IgD-negative memory B cell (primary cell): ENCODE data around the gene LPP. TPM values are rescaled to one million over a fixed set of nuclear protein-coding genes. Genes with fewer than 3 reads are reported as not detected.

Experiments used
- H3K27ac Mint-ChIP-seq, 3 donors: one replicate each; pipeline ENCODE4 v1.8.0; 2020 to 2022; ENCODE audit warnings: mild to moderate bottlenecking in 3 of 3, mixed read lengths in 3 of 3, moderate library complexity in 1 of 3
- H3K27me3 Mint-ChIP-seq: one replicate; pipeline ENCODE4 v1.8.0; 2021; ENCODE audit warnings: mixed read lengths
- H3K36me3 Mint-ChIP-seq: one replicate; pipeline ENCODE4 v1.8.0; 2020; ENCODE audit warnings: mild to moderate bottlenecking, mixed read lengths
- H3K4me1 Mint-ChIP-seq, 3 donors: one replicate each; pipeline ENCODE4 v1.8.0; 2020 to 2022; ENCODE audit warnings: mixed read lengths in 3 of 3, mild to moderate bottlenecking in 1 of 3
- H3K4me3 Mint-ChIP-seq, 4 donors: one replicate each; pipeline ENCODE4 v1.8.0; 2020 to 2022; ENCODE audit warnings: mild to moderate bottlenecking in 4 of 4, mixed read lengths in 4 of 4, moderate library complexity in 3 of 4
- H3K9me3 Mint-ChIP-seq, 3 donors: one replicate each; pipeline ENCODE4 v1.8.0; 2020 to 2021; ENCODE audit warnings: mixed read lengths in 3 of 3, mild to moderate bottlenecking in 1 of 3
- polyA plus RNA-seq: library from polyadenylated mRNA; unstranded; fragments of 300-500 nt; fragmentation: Illumina TruSeq; gene quantifications from one replicate; pipeline ENCODE4 v1.2.3, GENCODE V29; 2021

LPP gene
- polyA plus RNA-seq, 1 donor from 2014 or later = 29.2 TPM

DNA sequence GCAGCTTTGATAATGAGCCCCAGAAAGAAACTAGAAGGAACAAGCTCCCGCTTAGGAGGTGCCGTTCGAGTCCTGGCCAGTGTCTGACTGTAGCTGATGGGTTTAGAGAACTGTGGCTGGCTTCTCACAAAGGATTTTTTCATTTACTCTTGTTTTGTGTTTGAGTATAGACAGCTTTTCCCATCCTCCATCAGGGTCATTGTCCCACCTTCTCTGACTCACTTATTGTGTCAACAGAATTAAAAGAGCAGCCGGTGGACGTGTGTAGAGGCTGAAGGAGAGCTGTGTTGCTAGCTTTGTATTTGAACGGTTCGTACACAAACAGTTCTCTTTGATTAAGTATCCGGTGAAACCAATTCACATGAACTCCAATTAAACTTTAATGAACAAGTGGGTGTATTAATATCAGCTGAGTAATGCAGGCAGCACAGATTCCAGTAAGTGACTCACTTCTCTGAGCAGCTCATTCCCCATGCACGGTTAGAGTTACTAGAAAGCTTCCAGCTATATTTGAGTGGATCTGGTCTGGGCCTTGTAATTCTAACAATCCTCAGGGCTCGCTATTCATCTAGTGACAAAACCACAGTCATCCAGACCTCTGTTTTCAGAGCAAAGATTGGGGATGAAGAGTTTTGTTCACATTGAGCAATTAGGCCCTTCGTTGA is 141.0 kb downstream of the LPP start:
- Mint-ChIP-seq H3K4me3 (peak overlapping the region in 2 of 4 donors; percentile 79 to 82), H3K9me3 (no peaks in the 10 kb centered on the region), H3K27me3 (no peaks in the 10 kb centered on the region), H3K4me1 (peaks cover 56 to 76% (median 71%) of the 10 kb centered on the region in 3 donors), H3K27ac (peak overlapping the region in 1 of 3 donors; percentile 88), H3K36me3 (peaks cover 6% of the 10 kb centered on the region)

DNA sequence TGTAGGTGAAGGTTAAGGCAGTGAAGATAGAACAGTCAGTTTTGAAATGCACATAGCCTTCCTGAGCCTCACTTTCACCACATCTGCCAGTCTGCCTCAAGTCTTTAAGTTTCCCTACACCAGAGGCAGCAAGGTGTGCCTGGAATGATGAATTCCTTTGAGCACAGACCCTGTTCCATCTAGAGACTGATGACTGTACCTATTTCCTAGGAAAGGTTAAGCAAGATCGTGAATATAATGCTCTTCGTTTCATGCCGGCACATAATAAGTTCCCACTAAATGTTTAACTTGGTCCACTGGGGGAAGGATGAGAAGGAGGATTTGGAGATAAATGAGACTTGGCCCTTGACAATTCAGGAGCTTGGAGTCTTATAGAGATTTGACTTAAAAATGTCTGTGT is 141.9 kb downstream of the LPP start:
- Mint-ChIP-seq H3K9me3 (no peaks in the 10 kb centered on the region), H3K27me3 (no peaks in the 10 kb centered on the region), H3K4me1 (peaks cover 57 to 72% (median 67%) of the 10 kb centered on the region in 3 donors), H3K36me3 (peaks cover 7% of the 10 kb centered on the region), H3K4me3 (peak overlapping the region in 2 of 4 donors; percentile 38 to 81), H3K27ac (peak overlapping the region in 1 of 3 donors; percentile 60)

DNA sequence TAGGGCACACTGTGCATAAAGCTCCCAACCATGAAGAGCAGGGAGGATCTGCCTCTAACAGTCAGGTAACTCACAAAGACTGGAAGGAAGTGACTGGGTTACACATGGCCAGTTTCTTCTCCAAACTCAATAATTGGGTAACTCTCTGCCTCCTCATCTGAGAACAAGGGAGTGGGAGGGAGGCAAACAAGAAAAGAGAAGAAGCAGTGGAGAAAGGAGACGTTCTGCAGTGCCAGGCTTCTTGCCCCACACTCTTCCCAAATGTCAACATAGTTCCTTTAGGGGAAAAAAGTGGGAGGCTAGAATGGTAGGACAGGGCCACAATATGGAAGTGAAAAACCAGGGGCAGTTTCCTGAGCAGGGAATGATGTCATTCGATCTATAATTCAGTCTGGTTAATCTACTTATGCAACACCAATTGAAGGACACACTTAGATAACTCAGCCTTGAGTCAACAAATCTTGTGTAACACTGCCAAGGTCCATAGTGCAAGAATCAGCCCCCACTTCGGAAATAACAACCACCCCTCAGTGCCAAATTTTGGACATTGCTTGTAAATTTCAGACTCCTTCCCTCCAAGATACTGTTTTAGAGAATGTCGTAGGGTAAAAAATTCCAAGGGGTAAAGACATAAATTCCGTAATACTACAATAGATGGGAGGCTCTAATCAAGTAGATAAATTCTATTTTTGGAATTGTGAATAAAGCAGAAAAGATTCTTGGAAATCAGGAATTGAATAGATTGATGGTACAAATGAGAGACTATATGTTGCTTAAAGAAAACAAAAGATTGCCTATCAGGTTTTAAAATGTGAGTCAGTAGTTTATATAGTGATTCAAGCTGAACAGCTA is 143.0 kb downstream of the LPP start:
- Mint-ChIP-seq H3K4me1 (peaks cover 57 to 66% (median 64%) of the 10 kb centered on the region in 3 donors), H3K9me3 (no peaks in the 10 kb centered on the region), H3K27ac (peak overlapping the region in 1 of 3 donors; percentile 72), H3K36me3 (peaks cover 8% of the 10 kb centered on the region), H3K27me3 (no peaks in the 10 kb centered on the region), H3K4me3 (peak overlapping the region in 2 of 4 donors; percentile 77 to 81)

GRCh38 chr3:188298585-188298984 is 144.6 kb downstream of the LPP start:
- Mint-ChIP-seq H3K9me3 (no peaks in the 10 kb centered on the region), H3K27me3 (no peaks in the 10 kb centered on the region), H3K4me3 (peak overlapping the region in 3 of 4 donors; percentile 22 to 88 (median 85)), H3K4me1 (peaks cover 56 to 63% (median 61%) of the 10 kb centered on the region in 3 donors), H3K36me3 (peaks cover 13% of the 10 kb centered on the region), H3K27ac (peak overlapping the region in 1 of 3 donors; percentile 36)

DNA sequence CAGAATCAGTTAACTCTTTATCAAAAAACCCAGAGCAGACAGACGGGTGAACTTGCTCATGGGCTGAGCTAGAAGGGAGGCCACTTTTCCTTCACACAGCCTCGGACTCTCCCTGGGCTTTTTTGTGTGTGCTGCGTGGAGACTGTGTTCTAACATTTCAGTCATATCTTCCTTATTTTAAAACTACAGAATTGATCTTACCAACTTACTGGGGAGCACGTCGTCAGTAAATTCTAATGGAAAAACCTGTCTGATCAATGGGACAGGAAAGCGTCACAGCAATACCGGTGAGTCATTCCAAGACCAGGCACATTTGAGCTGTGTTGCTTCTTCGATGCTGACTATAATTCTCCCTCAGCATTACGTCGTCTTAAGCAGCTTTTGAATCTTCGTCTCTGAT is 145.1 kb downstream of the LPP start:
- H3K4me3 Mint-ChIP-seq = peak overlapping the region in 3 of 4 donors; percentile 22 to 88 (median 85)
- H3K9me3 Mint-ChIP-seq = no peaks in the 10 kb centered on the region
- H3K27ac Mint-ChIP-seq = peak overlapping the region in 1 of 3 donors; percentile 36
- H3K4me1 Mint-ChIP-seq = peaks cover 54 to 60% (median 59%) of the 10 kb centered on the region in 3 donors
- peaks cover 12% of the 10 kb centered on the region for H3K36me3 Mint-ChIP-seq
- H3K27me3 Mint-ChIP-seq = no peaks in the 10 kb centered on the region

DNA sequence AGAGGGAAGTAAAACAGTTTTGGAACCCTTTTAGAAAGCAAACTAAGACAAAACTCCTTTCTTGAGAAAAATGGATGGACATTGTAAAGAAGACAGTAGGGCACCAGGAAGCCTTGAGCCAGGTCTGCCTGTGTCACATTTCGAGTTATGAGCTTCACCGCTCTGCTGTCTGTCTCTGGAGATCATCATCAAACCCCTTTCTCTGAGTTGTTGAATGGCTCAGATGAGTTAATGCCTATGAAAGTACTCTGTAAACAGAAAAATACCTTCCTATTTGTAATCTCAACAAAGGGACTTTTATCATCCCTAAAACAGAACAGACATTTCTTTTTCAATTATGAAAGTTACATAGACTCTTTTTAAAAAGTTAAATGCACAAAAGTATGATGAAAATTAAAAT is 145.8 kb downstream of the LPP start:
- Mint-ChIP-seq H3K4me3 (peak overlapping the region in 2 of 4 donors; percentile 85 to 88), H3K36me3 (peaks cover 11% of the 10 kb centered on the region), H3K27ac (peak overlapping the region in 1 of 3 donors; percentile 8), H3K9me3 (no peaks in the 10 kb centered on the region), H3K4me1 (peaks cover 49 to 59% (median 58%) of the 10 kb centered on the region in 3 donors), H3K27me3 (no peaks in the 10 kb centered on the region)

DNA sequence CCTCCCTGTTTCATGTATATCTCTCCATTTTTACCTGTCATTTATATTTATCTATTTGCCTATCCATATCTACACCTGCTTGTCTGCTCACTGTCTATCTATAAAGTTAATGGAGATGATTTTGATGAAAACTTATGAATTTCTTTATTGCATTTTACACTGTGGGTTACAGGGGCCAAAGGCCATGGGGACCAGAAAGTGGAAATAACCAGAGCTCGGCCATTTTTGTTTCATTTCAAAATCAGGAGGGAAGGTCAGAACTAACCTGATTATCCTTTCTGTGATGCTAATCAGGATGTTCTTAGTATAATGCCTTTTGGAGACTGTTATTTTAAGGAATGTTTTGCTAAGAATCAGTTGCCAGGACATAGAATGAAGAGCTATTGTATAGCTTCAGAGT is 147.2 kb downstream of the LPP start:
- Mint-ChIP-seq H3K27me3 (no peaks in the 10 kb centered on the region), H3K4me1 (peaks cover 39 to 54% (median 50%) of the 10 kb centered on the region in 3 donors), H3K9me3 (no peaks in the 10 kb centered on the region), H3K36me3 (peaks cover 11% of the 10 kb centered on the region), H3K4me3 (peak overlapping the region in 1 of 4 donors; percentile 19), H3K27ac (peak overlapping the region in 1 of 3 donors; percentile 3)

DNA sequence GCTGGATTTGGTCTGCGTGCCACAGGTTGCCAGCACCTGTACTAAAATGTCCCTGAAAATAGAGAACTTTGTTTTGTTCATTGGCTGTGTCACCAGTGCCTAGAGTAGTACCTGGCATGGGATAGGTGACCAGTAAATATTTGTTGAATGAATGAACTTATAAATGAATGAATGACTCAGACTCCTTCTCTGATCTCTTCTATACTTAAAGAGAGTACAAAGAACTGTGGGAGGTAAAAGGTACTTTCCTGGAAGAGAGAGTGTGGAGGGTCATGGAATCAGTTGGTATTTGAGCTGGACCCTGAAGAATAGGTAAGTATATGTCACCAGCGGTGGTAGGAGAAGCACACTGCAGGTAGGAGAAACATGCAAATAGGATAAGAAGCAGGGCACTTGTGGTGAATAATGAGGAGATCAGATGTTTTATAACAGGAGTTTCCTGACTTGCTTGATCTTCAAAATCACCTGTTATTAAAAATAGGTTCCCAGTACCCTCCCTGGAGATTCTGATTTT is 149.4 kb downstream of the LPP start:
- Mint-ChIP-seq H3K4me1 (peaks cover 22 to 44% (median 38%) of the 10 kb centered on the region in 3 donors), H3K4me3 (peak overlapping the region in 1 of 4 donors; percentile 18)

GRCh38 chr3:188303823-188304222 is 149.9 kb downstream of the LPP start:
- Mint-ChIP-seq H3K4me1 (peaks cover 18 to 39% (median 33%) of the 10 kb centered on the region in 3 donors), H3K27me3 (no peaks in the 10 kb centered on the region), H3K27ac (no peak overlapping the region), H3K9me3 (no peaks in the 10 kb centered on the region), H3K4me3 (no peak overlapping the region), H3K36me3 (peaks cover 11% of the 10 kb centered on the region)

More for the DNA sequence above, 149.4 kb downstream of the LPP start:
- peak overlapping the region in 1 of 3 donors; percentile 40 for H3K27ac Mint-ChIP-seq
- H3K36me3 Mint-ChIP-seq = peaks cover 11% of the 10 kb centered on the region
- no peaks in the 10 kb centered on the region for H3K27me3 Mint-ChIP-seq
- no peaks in the 10 kb centered on the region for H3K9me3 Mint-ChIP-seq

DNA sequence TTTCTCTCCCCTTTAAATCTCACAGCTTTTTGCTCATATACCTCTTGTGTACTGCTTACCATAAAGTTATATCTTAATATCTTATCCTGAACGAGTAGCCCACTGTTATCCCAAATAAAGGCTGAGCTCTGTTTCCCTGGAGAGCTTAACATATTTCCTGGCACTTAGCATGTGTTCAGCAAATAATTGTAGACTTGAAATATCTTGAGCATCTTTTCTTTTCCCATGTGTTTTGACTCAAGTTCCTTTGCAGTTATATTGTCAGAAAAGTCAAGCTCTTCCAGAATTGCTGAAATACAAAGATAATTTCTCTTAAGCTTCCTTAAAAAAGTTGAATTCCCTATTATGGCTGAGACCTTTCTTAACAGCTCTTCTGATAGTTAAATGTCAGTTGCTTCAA is 150.5 kb downstream of the LPP start:
- peaks cover 15 to 36% (median 31%) of the 10 kb centered on the region in 3 donors for H3K4me1 Mint-ChIP-seq
- no peaks in the 10 kb centered on the region for H3K27me3 Mint-ChIP-seq
- H3K4me3 Mint-ChIP-seq = no peak overlapping the region
- H3K27ac Mint-ChIP-seq = no peak overlapping the region
- H3K9me3 Mint-ChIP-seq = no peaks in the 10 kb centered on the region
- H3K36me3 Mint-ChIP-seq = peaks cover 10% of the 10 kb centered on the region

GRCh38 chr3:188305220-188305619 is 151.3 kb downstream of the LPP start:
- Mint-ChIP-seq H3K4me1 (peaks cover 19 to 41% (median 35%) of the 10 kb centered on the region in 3 donors), H3K27ac (no peak overlapping the region), H3K36me3 (peaks cover 8% of the 10 kb centered on the region), H3K4me3 (no peak overlapping the region), H3K9me3 (no peaks in the 10 kb centered on the region), H3K27me3 (no peaks in the 10 kb centered on the region)

GRCh38 chr3:188306435-188307005 is 152.6 kb downstream of the LPP start:
- no peak overlapping the region for H3K4me3 Mint-ChIP-seq
- no peaks in the 10 kb centered on the region for H3K9me3 Mint-ChIP-seq
- no peaks in the 10 kb centered on the region for H3K27me3 Mint-ChIP-seq
- H3K4me1 Mint-ChIP-seq = peaks cover 21 to 40% (median 37%) of the 10 kb centered on the region in 3 donors
- H3K36me3 Mint-ChIP-seq = peaks cover 6% of the 10 kb centered on the region
- H3K27ac Mint-ChIP-seq = no peak overlapping the region

GRCh38 chr3:188309437-188310269 is 155.7 kb downstream of the LPP start:
- peaks cover 18 to 25% (median 24%) of the 10 kb centered on the region in 3 donors for H3K4me1 Mint-ChIP-seq
- H3K27ac Mint-ChIP-seq = peak overlapping the region in 2 of 3 donors; percentile 14 to 26
- no peaks in the 10 kb centered on the region for H3K9me3 Mint-ChIP-seq
- H3K27me3 Mint-ChIP-seq = no peaks in the 10 kb centered on the region
- peaks cover 2% of the 10 kb centered on the region for H3K36me3 Mint-ChIP-seq
- H3K4me3 Mint-ChIP-seq = peak overlapping the region in 2 of 4 donors; percentile 60 to 69

DNA sequence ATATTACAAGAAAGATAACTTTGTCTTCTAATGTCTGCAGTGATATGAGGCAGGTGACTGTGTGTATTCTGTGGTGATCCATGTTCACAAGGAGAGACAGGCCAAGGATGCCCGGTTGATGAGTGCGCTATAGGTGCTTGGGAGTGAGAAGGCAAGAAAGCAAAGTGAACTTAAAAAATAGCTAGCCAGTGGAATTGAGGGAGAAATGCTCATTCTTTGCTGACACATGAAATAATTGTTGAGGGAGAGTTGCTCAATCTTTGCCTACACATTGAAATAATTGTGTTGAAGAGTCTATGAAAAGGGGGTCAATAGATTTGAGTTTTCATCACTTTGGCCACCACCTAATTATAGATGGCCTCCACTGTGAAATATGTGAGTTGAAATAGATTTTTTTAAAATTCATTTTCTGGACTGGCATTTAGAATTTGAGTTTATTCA is 156.3 kb downstream of the LPP start:
- Mint-ChIP-seq H3K9me3 (no peaks in the 10 kb centered on the region), H3K4me3 (peak overlapping the region in 2 of 4 donors; percentile 60 to 69), H3K27me3 (no peaks in the 10 kb centered on the region), H3K36me3 (peaks cover 2% of the 10 kb centered on the region), H3K4me1 (peaks cover 18 to 25% (median 24%) of the 10 kb centered on the region in 3 donors), H3K27ac (no peak overlapping the region)
